ENCODE data around the gene KLF17. TPM values are rescaled to one million over a fixed set of nuclear protein-coding genes. Genes with fewer than 3 reads are reported as not detected.
"Not testable (repeated sequence)": the region's sequence is repeated elsewhere in the genome, so short reads cannot be mapped to it uniquely, and the experiment has no call there.

Gene KLF17
- total RNA-seq, 1 donor from 2014 or later = not detected

- DNase-seq (ENCODE audit: low spot score) = no peak
Measured at GRCh38 chr1:44108971-44109370, 9.7 kb upstream of the KLF17 start.

DNA sequence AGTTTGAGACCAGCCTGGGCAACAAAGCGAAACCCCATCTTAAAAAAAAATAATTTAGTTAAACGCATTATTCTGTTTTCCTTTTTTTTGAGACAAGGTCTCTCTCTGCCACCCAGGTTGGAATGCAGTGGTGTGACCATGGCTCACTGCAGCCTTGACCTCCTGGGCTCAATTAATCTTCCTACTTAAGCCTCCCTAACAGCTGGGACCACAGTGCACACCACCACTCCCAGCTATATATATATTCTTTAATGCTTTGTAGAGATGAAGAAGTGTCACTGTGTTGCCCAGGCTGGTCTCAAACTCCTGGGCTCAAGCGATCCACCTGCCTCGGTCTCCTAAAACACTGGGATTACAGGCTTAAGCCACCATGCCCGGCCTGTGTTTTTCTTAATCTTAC is 7.7 kb upstream of the KLF17 start:
- DNase-seq (ENCODE audit: low spot score) = no peak

GRCh38 chr1:44111861-44112260 is 6.8 kb upstream of the KLF17 start:
- DNase-seq (ENCODE audit: low spot score) = no peak

DNA sequence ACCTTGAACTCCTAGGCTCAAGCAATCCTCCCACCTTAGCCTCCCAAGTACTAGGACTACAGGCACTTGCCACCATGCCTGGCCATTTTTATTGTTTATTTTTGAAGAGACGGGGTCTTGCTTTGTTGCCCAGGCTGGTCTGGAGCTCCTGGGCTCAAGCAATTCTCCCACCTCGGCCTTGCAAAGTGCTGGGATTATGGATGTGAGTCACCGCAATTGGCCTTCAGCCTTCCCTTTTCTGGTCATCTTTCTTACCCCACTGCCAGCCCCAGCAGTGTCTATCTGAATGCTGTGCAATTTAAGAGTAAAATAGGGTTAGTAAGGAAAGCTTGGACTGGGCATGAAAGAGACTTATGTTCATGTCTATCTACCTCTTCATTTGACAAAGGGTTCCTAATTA is 6.1 kb upstream of the KLF17 start:
- DNase-seq (ENCODE audit: low spot score) = no peak

DNA sequence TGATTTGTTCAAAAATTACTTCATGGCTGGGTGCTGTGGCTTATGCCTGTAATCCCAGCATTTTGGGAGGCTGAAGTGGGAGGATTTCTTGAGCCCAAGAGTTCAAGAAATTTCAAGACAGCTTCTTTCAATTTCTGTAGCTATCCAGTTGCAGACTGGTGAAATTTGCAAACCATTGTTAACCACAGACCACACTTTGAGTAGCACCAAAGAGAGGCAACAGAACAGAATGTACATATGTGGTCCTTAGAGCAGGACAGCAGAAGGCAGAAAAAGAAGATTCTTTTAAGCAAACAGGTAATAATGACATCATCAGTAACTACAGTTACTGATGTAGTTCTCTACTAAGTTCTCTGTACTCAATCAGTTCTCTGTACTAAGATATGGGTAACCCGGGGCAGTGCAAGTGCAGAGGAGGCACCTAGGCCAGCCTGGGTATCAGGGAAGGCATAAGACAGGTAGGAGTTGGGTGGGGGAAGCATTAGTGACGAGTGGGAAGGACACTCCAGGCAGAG is 5.5 kb upstream of the KLF17 start:
- DNase-seq (ENCODE audit: low spot score) = no peak

DNA sequence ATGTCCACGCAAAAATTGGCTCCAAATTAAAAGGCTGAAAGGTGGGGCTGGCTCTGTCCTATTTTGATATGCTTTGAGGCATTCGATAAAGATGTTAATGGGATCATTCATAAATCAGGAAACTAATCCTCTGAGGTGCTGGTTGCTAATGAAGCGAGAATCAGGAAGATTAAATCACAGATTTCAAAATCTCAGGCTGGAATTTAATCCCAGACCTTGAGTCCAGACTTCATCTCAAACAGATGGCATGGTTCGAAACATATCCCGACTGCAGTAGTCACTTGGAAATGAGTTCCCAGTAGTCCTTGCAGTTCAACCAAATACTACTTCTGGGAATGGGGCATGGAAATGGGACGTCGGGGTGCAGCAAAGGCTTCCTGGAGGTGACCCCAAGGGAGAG is 4.5 kb upstream of the KLF17 start:
- DNase-seq (ENCODE audit: low spot score) = no peak

DNA sequence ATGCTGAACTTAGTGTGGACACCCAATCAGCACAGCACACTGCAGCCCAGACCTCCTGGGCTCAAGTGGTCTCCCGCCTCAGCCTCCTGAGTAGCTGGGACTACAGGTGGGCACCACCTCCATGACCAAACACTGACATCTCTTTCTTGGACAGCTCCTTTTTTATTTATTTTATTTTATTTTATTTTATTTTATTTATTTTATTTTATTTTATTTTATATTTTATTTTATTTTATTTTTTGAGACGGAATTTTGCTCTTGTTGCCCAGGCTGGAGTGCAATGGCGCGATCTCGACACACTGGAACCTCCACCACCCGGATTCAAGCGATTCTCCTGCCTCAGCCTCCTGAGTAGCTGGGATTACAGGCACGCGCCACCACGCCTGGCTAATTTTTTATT is 1.3 kb upstream of the KLF17 start:
- DNase-seq (ENCODE audit: low spot score) = not testable (repeated sequence)

DNA sequence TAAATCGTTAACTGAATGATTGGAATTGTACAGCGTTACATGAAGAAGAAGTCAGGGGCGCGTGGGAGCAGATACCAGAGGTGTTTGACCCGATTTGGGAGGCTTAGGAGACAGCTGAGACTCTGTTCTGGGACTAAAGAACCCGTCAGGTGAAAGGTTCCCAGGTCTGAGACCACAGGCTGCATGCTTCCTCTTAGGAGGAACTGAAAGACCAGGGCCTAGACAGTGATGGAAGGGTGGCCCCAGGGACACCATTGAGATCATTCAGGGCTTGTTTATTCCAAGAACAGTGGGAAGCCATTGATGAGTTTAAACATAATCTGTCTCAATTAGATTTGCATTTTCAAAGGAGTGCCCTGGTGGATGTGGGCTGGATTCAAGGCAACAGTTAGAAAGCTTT is 904 bp downstream of the KLF17 start:
- DNase-seq (ENCODE audit: low spot score) = no peak

- no peak for DNase-seq (ENCODE audit: low spot score)
Measured at GRCh38 chr1:44120398-44120949, 1.9 kb downstream of the KLF17 start.

DNA sequence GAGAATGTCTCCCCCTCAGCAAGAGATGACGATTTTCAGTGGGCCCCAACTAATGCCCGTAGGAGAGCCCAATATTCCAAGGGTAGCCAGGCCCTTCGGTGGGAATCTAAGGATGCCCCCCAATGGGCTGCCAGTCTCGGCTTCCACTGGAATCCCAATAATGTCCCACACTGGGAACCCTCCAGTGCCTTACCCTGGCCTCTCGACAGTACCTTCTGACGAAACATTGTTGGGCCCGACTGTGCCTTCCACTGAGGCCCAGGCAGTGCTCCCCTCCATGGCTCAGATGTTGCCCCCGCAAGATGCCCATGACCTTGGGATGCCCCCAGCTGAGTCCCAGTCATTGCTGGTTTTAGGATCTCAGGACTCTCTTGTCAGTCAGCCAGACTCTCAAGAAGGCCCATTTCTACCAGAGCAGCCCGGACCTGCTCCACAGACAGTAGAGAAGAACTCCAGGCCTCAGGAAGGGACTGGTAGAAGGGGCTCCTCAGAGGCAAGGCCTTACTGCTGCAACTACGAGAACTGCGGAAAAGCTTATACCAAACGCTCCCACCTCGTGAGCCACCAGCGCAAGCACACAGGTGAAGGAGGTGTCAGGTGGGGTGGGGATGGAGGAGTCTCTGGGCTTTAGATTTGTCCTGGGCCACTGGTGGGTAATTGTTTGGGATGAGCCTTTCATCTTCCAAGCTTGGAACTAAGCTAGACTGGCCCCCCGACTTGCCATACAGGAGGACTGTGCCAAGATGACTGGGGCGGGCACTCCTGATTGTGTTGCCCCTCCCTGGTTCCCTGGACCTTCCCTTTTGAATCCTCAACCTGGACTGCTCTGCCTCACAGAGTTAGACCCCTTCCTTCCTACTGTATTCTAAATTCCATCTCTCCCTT is 11.2 kb downstream of the KLF17 start:
- DNase-seq (ENCODE audit: low spot score) = no peak

- no peak for DNase-seq (ENCODE audit: low spot score)
Measured at GRCh38 chr1:44131411-44131810, 12.8 kb downstream of the KLF17 start.

- no peak for DNase-seq (ENCODE audit: low spot score)
Measured at GRCh38 chr1:44134071-44134920, 15.7 kb downstream of the KLF17 start.

GRCh38 chr1:44135886-44136285 is 17.3 kb downstream of the KLF17 start:
- no peak for DNase-seq (ENCODE audit: low spot score)

- DNase-seq (ENCODE audit: low spot score) = no peak
Measured at GRCh38 chr1:44138239-44138638, 19.6 kb downstream of the KLF17 start.

DNA sequence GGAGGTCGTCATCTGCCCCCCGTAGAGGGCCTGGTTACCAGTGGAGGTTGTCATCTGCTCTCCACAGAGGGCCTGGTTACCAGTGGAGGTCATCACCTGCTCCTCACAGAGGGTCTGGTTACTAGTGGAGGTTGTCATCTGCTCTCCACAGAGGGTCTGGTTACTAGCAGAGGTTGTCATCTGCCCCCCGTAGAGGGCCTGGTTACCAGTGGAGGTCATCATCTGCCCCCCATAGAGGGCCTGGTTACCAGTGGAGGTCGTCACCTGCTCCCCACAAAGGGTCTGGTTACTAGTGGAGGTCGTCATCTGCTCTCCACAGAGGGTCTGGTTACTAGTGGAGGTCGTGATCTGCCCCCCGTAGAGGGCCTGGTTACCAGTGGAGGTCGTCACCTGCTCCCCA is 20.9 kb downstream of the KLF17 start:
- DNase-seq (ENCODE audit: low spot score) = not testable (repeated sequence)

DNA sequence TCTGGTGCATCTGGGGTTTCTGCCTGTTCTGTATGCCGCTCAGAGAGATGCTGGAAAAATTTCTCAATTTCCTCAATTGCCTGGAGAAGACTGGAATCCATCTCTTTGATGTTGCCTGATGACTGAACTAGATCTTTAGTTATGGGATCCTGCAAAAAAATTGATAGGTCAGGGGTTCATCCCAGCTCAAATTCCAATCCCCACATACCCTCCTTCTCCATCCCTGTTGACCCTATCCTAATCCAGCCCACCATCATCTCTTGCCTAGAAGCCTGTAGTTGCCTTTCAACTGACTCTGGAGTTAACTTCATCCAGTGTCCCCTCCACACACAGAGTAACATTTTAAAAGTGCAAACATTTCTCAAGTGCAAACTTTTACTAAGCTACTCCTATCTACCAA is 22.9 kb downstream of the KLF17 start, which contains the start of gene KLF18:
KLF18 (minus strand) TSS at position 101 of the 400 bp plus-strand sequence; CDS start at position 101, 0 bp downstream.
- DNase-seq (ENCODE audit: low spot score) = no peak

DNA sequence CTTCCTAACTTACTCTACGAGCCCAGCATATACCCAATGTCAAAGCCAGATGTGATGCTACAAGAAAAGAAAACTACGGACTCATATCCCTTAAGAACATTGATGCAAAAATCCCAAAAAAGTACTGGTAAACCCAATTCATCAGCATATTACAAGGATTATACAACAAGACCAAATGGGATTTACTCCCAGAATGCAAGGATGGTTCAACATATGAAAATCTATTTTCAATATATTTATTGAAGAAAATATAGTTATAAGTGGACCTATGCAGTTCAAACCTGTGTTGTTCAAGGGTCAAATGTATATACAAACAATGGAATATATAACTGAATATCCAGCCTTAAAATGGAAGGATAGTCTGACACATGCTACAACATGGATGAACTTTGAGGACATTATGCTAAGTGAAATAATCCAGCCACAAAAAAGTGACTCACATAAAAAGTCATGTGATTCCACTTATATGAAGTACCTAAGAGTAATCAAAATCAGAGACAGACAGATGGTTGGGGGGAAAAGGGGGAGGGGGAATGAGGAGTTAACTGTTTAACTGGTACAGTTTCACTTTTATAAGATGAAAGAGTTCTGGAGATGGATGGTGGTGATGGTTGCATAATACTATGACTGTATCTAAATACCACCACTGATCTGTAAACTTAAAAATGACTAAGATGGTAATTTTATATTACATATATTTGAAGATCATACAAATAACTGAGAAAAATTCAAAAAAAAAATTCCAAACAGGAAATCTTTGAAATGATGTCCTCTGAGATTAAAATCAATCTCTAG is 26.5 kb downstream of the KLF17 start:
- DNase-seq (ENCODE audit: low spot score) = no peak

DNA sequence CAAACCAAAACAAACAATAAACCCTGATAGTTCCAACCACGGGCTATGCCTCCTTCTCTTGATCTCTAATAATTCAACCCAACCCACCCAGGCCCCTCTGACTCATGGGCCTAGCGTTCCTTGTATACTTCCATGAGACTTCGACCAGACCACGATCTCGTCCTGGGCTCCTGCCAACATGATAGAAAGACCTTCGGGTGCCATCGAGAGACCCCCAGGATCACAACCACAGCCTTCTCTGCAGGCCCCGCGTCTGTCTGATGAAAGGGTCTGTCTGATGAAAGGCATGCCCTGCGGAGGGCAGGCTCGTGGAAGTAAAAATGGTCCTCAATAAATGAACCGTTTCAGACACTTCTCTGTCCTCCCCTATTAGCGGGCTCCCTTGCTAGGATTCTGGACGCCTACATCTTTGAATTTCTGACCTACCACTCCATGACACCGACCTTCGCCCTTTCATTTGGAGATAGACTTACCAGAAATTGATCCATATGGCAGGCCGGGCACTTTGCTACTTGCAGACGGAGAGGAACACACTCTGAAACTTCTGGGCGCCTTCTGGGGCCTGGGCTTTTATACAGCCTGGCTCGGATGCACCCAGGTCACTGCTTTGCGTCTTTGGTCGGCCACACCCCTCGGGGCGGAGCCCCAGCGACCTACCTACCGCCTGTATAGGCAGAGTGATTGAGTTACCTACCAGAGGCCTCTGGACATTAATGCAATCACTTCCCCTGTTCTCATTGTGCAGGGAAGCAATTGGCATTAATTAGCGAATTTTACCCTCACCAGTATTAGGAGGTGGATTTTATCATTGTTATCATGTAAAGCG is 28.1 kb downstream of the KLF17 start:
- no peak for DNase-seq (ENCODE audit: low spot score)

DNA sequence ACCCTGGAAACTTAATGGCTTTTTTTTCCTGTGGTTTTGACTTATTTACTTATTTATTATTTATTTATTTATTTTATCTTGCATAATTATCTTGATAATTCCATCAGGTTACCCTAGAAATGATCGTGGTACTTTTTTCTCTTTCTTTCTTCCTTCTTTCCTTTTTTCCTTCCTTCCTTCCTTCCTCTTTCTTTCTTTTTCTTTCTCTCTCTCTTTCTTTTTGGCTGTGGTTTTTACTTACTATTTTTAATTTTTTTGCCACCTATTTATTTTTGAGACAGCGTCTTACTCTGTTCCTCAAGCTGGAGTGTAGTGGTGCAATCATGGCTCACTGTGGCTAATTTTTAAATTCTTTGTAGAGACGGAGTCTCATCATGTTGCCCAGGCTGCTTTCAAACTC is 29.0 kb downstream of the KLF17 start:
- DNase-seq (ENCODE audit: low spot score) = no peak

DNA sequence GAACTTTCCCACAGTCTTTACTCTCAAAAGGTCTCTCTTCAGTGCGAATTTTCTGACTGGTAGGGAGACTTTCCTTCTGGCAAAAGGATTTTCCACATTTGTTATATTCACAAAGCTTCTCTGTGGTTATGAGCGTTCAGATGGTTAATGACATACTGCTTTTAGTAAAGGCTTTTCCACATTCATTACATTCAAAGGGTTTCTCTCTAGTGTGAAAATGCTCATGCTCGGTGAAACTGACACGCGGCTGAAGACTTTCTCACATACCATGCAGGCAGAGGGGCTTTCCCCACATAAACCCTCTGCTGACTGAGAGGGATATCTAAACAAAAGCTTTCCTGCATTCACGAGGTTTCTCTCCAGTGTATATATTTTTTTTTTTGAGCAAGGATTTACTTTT is 32.7 kb downstream of the KLF17 start:
- no peak for DNase-seq (ENCODE audit: low spot score)

DNA sequence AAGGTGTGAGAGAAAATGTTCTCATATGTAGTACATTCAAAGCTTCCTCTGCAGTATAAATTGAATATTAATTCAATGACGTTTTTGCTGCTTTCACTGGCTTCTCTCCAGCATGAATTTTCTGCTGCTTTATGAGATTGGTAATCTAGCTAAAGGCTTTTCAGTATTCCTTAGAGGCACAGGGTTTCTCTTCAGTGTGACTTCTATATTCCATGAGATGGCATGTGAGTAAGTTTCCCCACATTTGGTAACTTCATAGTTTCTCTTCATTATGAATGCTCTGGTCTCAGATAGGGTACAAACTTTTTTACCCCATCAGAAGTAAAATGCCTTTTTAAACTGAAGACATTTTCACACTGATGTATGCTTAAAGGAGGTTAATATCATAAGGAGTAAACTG is 33.2 kb downstream of the KLF17 start:
- DNase-seq (ENCODE audit: low spot score) = no peak

All from ureter (tissue), 1 donor.